K562 (cell line): Measurements from ENCODE around the gene PBRM1. TPM values are rescaled to one million over a fixed set of nuclear protein-coding genes. Genes with fewer than 3 reads are reported as not detected.

Experiments
- ATAC-seq: fragments of 200-7000 bp; cut with Tn5 transposase; 3 replicates; pipeline ENCODE4 v1.9.1; 2020; ENCODE audit warnings: moderate library complexity
- BruUV-seq: library from RNA; stranded (reverse); fragments of 400-500 nt; replicated peaks from 2 replicates; lab custom pipeline; 2021; lab: Mats Ljungman, UMichigan
- CTCF ChIA-PET: fragments of 300-600 bp; formaldehyde crosslinking; extraction: SDS; loops from one replicate; lab custom pipeline; 2021; ENCODE audit warnings: low intra/inter-chr PET ratio; lab: Yijun Ruan, JAX
- POLR2A ChIA-PET: fragments of 300-600, 350-650 bp; sonication (Branson Sonifier 250); formaldehyde crosslinking; extraction: SDS; loops from one replicate; lab custom pipeline; 2021; ENCODE audit warnings: antibody characterized with exemption, inconsistent platforms; lab: Yijun Ruan, JAX
- DNase-seq, 4 experiments: peaks; one replicate each; pipeline versions ENCODE4 v3.0.0 to v3.0.0-alpha.2; 2011 to 2018; ENCODE audit warnings: low spot score in 3 of 4, mixed read lengths in 3 of 4; ENCODE audit errors: extremely low read depth in 1 of 4
- FAIRE-seq: peaks from 2 replicates; lab custom pipeline; 2011; peaks lifted over from hg19 to GRCh38; lab: Jason Lieb, UNC
- H2AFZ ChIP-seq: 2 replicates; pipeline ENCODE4 v1.6.0; 2011; ENCODE audit warnings: low read depth, low read length, control low read depth, inconsistent platforms
- H3K27ac ChIP-seq: fragments of 200-600 bp; 3 replicates; pipeline ENCODE4 v1.8.0; 2011; ENCODE audit warnings: low read depth, mild to moderate bottlenecking, control low read depth, inconsistent platforms, low read length, moderate library complexity, mixed read lengths; ENCODE audit errors: extremely low read depth
- H3K27me3 ChIP-seq, 2 experiments: fragments of 300-600 bp in 1 of 2; 2 replicates in 1 of 2; 3 replicates in 1 of 2; pipeline versions ENCODE4 v1.6.0 to v1.8.0; 2011; ENCODE audit warnings: inconsistent platforms in 2 of 2, low read length in 2 of 2, mild to moderate bottlenecking in 1 of 2, mixed read lengths in 1 of 2, moderate library complexity in 1 of 2; ENCODE audit not compliant: control insufficient read depth in 2 of 2, insufficient read depth in 2 of 2
- H3K36me3 ChIP-seq: fragments of 300-600 bp; 3 replicates; pipeline ENCODE4 v1.8.0; 2011; ENCODE audit warnings: mild to moderate bottlenecking, low read length, inconsistent platforms; ENCODE audit not compliant: control insufficient read depth, insufficient read depth
- H3K4me1 ChIP-seq, 2 experiments: fragments of 200-600 bp in 1 of 2; replicated peaks in 1 of 2; 2 replicates in 1 of 2; 3 replicates in 1 of 2; pipeline versions ENCODE4 v1.5.1 to v1.8.0; 2011; ENCODE audit warnings: inconsistent platforms in 2 of 2, low read length in 2 of 2, mild to moderate bottlenecking in 1 of 2, mixed read lengths in 1 of 2, moderate library complexity in 1 of 2; ENCODE audit not compliant: control insufficient read depth in 2 of 2, insufficient read depth in 2 of 2
- H3K4me2 ChIP-seq: 2 replicates; pipeline ENCODE4 v1.6.1; 2011; ENCODE audit warnings: low read length, control low read depth, inconsistent platforms, mixed read lengths; ENCODE audit not compliant: insufficient read depth
- H3K4me3 ChIP-seq: fragments of 200-600 bp; sonication (generic), shearing (Covaris generic); 2 replicates; pipeline ENCODE4 v1.5.1; 2016; ENCODE audit warnings: control low read depth, inconsistent platforms
- H3K79me2 ChIP-seq: fragments of 200-600 bp; 3 replicates; pipeline ENCODE4 v1.8.0; 2011; ENCODE audit warnings: low read length, inconsistent platforms; ENCODE audit not compliant: control insufficient read depth, insufficient read depth
- H3K9ac ChIP-seq, 2 experiments: 2 replicates each; pipeline versions ENCODE4 v1.6.0 to v1.6.1; 2011; ENCODE audit warnings: low read depth in 2 of 2, low read length in 2 of 2, control low read depth in 1 of 2, inconsistent platforms in 1 of 2, mild to moderate bottlenecking in 1 of 2, mixed read lengths in 1 of 2; ENCODE audit not compliant: insufficient read depth in 1 of 2
- H3K9me1 ChIP-seq: one replicate; pipeline ENCODE4 v1.6.0; 2011; ENCODE audit warnings: inconsistent platforms, mild to moderate bottlenecking, low read length, moderate library complexity; ENCODE audit not compliant: control insufficient read depth, insufficient read depth
- H3K9me3 ChIP-seq: replicated peaks from 2 replicates; pipeline ENCODE4 v1.5.1; 2011; ENCODE audit warnings: low read depth, low read length, inconsistent platforms; ENCODE audit not compliant: control insufficient read depth, insufficient read depth
- H4K20me1 ChIP-seq: replicated peaks from 2 replicates; pipeline ENCODE4 v1.6.1; 2011; ENCODE audit warnings: low read length, inconsistent platforms, mixed read lengths; ENCODE audit not compliant: control insufficient read depth, insufficient read depth
- BACH1 ChIP-seq: fragments of 200-800 bp; sonication (Bioruptor generic); IDR thresholded peaks from 2 replicates; pipeline ENCODE4 v1.6.1; 2016; ENCODE audit warnings: missing genetic modification characterization, missing compliant biosample characterization
- BDP1 ChIP-seq: IDR thresholded peaks from 3 replicates; pipeline ENCODE4 v1.6.1; 2011; ENCODE audit not compliant: insufficient read length, insufficient read depth
- CCNT2 ChIP-seq: IDR thresholded peaks from 2 replicates; pipeline ENCODE4 v1.6.1; 2011; ENCODE audit warnings: borderline replicate concordance, low read depth, mild to moderate bottlenecking, moderate library complexity, mixed read lengths, low read length; ENCODE audit not compliant: insufficient read length; ENCODE audit errors: extremely low read depth
- DNMT1 ChIP-seq: fragments of 450-650 bp; IDR thresholded peaks from 2 replicates; pipeline ENCODE4 v1.6.1; 2016; ENCODE audit warnings: antibody characterized with exemption, mild to moderate bottlenecking
- FIP1L1 ChIP-seq: fragments of 200-400 bp; formaldehyde crosslinking; IDR thresholded peaks from 2 replicates; pipeline ENCODE4 v1.6.1; 2018; ENCODE audit warnings: mild to moderate bottlenecking, low read depth, low read length; ENCODE audit not compliant: poor library complexity, severe bottlenecking
- FOXK1 ChIP-seq: sonication (generic); formaldehyde crosslinking; IDR thresholded peaks from 2 replicates; pipeline ENCODE4 v1.8.0; 2022; ENCODE audit warnings: missing genetic modification reagents, mild to moderate bottlenecking, borderline replicate concordance
- MECOM ChIP-seq: fragments of 250-450 bp; sonication (Bioruptor Pico); IDR thresholded peaks from 2 replicates; pipeline ENCODE4 v1.8.0; 2022; ENCODE audit warnings: inconsistent platforms
- MED1 ChIP-seq: sonication (generic); formaldehyde crosslinking; IDR thresholded peaks from 2 replicates; pipeline ENCODE4 v1.8.1; 2023; ENCODE audit warnings: missing genetic modification reagents, borderline replicate concordance
- SMARCE1 ChIP-seq: fragments of 450-650 bp; IDR thresholded peaks from 2 replicates; pipeline ENCODE4 v1.7.1; 2016; ENCODE audit warnings: mild to moderate bottlenecking
- SRSF1 ChIP-seq: fragments of 200-400 bp; formaldehyde crosslinking; IDR thresholded peaks from 2 replicates; pipeline ENCODE4 v1.6.1; 2017; ENCODE audit warnings: mild to moderate bottlenecking, low read depth, low read length, moderate library complexity
- YBX1 ChIP-seq: fragments of 450-650 bp; IDR thresholded peaks from 2 replicates; pipeline ENCODE4 v1.7.1; 2016; ENCODE audit warnings: mild to moderate bottlenecking
- ZBTB33 ChIP-seq: sonication (generic); formaldehyde crosslinking; IDR thresholded peaks from 2 replicates; pipeline ENCODE4 v1.8.1; 2023; ENCODE audit warnings: mild to moderate bottlenecking, missing genetic modification reagents
- ZFP36 ChIP-seq: fragments of 150-350 bp; IDR thresholded peaks from 2 replicates; pipeline ENCODE4 v1.6.1; 2018; ENCODE audit warnings: low read length, low read depth; ENCODE audit not compliant: partially characterized antibody
- ZNF41 ChIP-seq: fragments of 250-450 bp; sonication (Bioruptor Pico); conservative IDR thresholded peaks from 2 replicates; pipeline ENCODE4 v1.4.0; 2020; ENCODE audit warnings: mild to moderate bottlenecking
- WGBS: fragments of 100-300 bp; shearing (Covaris generic); methylation state at CpG from one replicate; pipeline ENCODE4 v1.1.6; 2016; ENCODE audit warnings: low coverage, mixed read lengths; ENCODE audit not compliant: insufficient coverage; ENCODE audit errors: missing lambda C conversion rate; 5-methylcytosine and 5-hydroxymethylcytosine counted together
- in situ Hi-C: fragments of 300-500 bp; cut with MboI; formaldehyde crosslinking; loops from 4 replicates; pipeline ENCODE4 v1.15.0; 2018; ENCODE audit warnings: inconsistent platforms, mixed read lengths
- intact Hi-C: fragments of 100-400 bp; cut with micrococcal nuclease; formaldehyde crosslinking; loops from 2 replicates; pipeline ENCODE4 v1.14.2; 2022
- polyA plus RNA-seq, 8 experiments: library from polyadenylated mRNA; depleted of rRNA in 4 of 8; stranded (reverse) in 5 of 8; unstranded in 3 of 8; fragments of >200 nt; fragmentation: Nextera tagmentation in 2 of 8; fragmentation: Illumina TruSeq in 1 of 8; extraction: Ambion mirVana in 2 of 8; extraction: Trizol in 1 of 8; gene quantifications; 2 replicates each; pipeline versions ENCODE4 v1.2.1 to v1.2.3, GENCODE V29; 2011 to 2014; ENCODE audit warnings: inconsistent platforms in 1 of 8, missing spikeins in 1 of 8
- total RNA-seq, 7 experiments: library from RNA; depleted of rRNA in 6 of 7; stranded (reverse); fragments of >200 nt in 6 of 7; fragmentation: Illumina TruSeq in 2 of 7; extraction: Trizol in 2 of 7; gene quantifications; 2 replicates each; pipeline versions ENCODE4 v1.2.1 to v1.2.3, GENCODE V29; 2011 to 2021; ENCODE audit warnings: low replicate concordance in 1 of 7

The PBRM1 gene
- total and polyA plus RNA-seq, 9 of the 15 experiments (the other 6 are each of a cell fraction or from before 2014, with no cell fraction given), result 3.9 to 31.8 (median 19.0) TPM

- TF ChIP-seq SMARCE1 (no peak), DNMT1 (no peak), YBX1 (no peak), BDP1 (no peak), BACH1 (no peak)
- TF ChIP-seq, all 486 proteins: peak for 0
Measured at GRCh38 chr3:52507359-52507758, 178.4 kb downstream of the PBRM1 start (continued).

DNA sequence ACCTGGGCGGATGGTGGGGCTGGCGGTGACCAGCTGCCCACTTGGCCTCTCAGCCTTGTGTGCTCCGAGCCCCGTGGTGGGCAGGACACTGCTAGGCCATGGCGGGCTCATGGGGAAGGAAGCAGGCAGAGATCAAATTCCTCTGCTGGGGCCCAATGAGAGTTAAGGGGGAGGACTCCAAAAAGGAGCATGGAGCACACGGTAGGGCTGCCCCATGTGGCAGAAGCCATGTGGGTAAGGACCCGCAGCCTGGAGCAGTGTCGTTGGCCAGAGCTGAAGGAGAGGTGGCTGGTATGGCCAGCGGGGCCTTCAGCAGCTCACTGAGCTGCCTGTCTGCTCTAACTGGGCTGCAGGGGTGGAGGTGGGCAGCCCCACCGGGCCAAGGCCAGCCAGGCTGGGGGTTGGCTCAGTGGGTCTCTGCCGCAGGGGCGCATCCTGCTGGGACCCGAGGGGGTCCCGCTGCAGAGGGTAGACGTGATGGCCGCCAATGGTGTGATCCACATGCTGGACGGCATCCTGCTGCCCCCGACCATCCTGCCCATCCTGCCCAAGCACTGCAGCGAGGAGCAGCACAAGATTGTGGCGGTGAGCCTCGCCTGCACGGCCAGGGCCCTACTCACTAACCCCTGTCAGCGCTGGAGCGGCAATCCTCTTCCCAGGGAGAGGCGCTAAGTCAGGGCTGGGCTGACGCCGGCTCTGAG, 179.3 kb downstream of the PBRM1 start:
- no peak overlapping the region for H3K27ac ChIP-seq
- POLR2A ChIA-PET, result interaction anchor here (0.6 kb wide), 1 partner anchor 27 kb away, joined by 5 read pairs; no protein-coding TSS in a partner anchor
- DNase-seq, result no peak
- 0 out of 3 replicates have a peak, but pooled peaks have one; percentile 11 for ATAC-seq
- H3K4me3 ChIP-seq, result no peak overlapping the region
- intact Hi-C loops, result no loop called here
- no peaks in the 10 kb centered on the region for H4K20me1 ChIP-seq
- H3K4me2 ChIP-seq, result no peak overlapping the region
- BruUV-seq, result no TSS peak
- 46% methylated on average over 10 of the region's 27 CpGs for WGBS
- H3K36me3 ChIP-seq, result no peaks in the 10 kb centered on the region
- H3K27me3 ChIP-seq, result peaks cover 0 to 11% of the 10 kb centered on the region in 2 experiments; a peak in 2 of 5 replicates
- no peak for TF ChIP-seq ZFP36
- no peak for TF ChIP-seq SRSF1
- TF ChIP-seq FOXK1 (CRISPR knock-in tag), result no peak
- TF ChIP-seq FIP1L1, result no peak
- no peak for TF ChIP-seq MECOM (CRISPR knock-in tag)
- TF ChIP-seq CCNT2, result no peak
- no peak for TF ChIP-seq ZNF41
- TF ChIP-seq ZBTB33 (CRISPR knock-in tag), result peak; percentile 21; the same call in 1 of the 2 replicates
- no peak for TF ChIP-seq MED1
- no peaks in the 10 kb centered on the region for H3K9me3 ChIP-seq
- 0 out of 4 replicates have a peak overlapping the region, but pooled peaks of 1 of the 2 experiments have one; percentile 17 for H3K9ac ChIP-seq
- H3K4me1 ChIP-seq, result peaks cover 0 to 40% of the 10 kb centered on the region in 2 experiments; a peak in 2 of 5 replicates
- no peak for FAIRE-seq
- H2AFZ ChIP-seq, result no peak overlapping the region
- no peaks in the 10 kb centered on the region for H3K9me1 ChIP-seq
- H3K79me2 ChIP-seq, result no peaks in the 10 kb centered on the region
- in situ Hi-C loops, result no loop called here
- CTCF ChIA-PET, result no interaction called here
